Activated CD4-positive, alpha-beta T cell treated with anti-CD3 and anti-CD28 coated beads for 48 hours (primary cell): ENCODE data around the gene WDR11.
A peak's percentile ranks its signal among the peaks of the same experiment; 100 is the strongest.

ENCODE experiments used
- DNase-seq: peaks from one replicate; pipeline ENCODE4 v3.0.0-alpha.2; 2020

WDR11 gene

GRCh38 chr10:120945182-120945581 is 94.0 kb downstream of the WDR11 start:
- no peak for DNase-seq

- no peak for DNase-seq
Observed at GRCh38 chr10:120945801-120946302, 94.7 kb downstream of the WDR11 start.

GRCh38 chr10:120946497-120946896 is 95.3 kb downstream of the WDR11 start:
- DNase-seq: no peak

GRCh38 chr10:120948889-120949608 is 97.9 kb downstream of the WDR11 start:
- peak; percentile 79 for DNase-seq

- no peak for DNase-seq
Observed at GRCh38 chr10:120949609-120950031, 98.5 kb downstream of the WDR11 start.

GRCh38 chr10:120950051-120950561 is 98.9 kb downstream of the WDR11 start:
- DNase-seq: no peak

- DNase-seq: no peak
Observed at GRCh38 chr10:120951288-120951687, 100.1 kb downstream of the WDR11 start.

GRCh38 chr10:120953897-120954296 is 102.7 kb downstream of the WDR11 start:
- no peak for DNase-seq
